Spinal cord (tissue), 10 donors: ENCODE data around the gene NDST1. TPM values are rescaled to one million over a fixed set of nuclear protein-coding genes. Genes with fewer than 3 reads are reported as not detected.

Experiments used
- DNase-seq, 6 donors: peaks; one replicate each; pipeline versions ENCODE4 v3.0.0 to v3.0.0-alpha.2; 2013 to 2015; ENCODE audit warnings: low spot score in 6 of 6, low read depth in 4 of 6
- H3K27ac ChIP-seq: one replicate; pipeline ENCODE4 v1.5.1; 2013; ENCODE audit warnings: low read depth, low read length, control low read depth
- H3K27me3 ChIP-seq: one replicate; pipeline ENCODE4 v1.6.1; 2013; ENCODE audit warnings: low read length; ENCODE audit not compliant: control insufficient read depth, insufficient read depth
- H3K36me3 ChIP-seq: one replicate; pipeline ENCODE4 v1.6.1; 2013; ENCODE audit warnings: low read length; ENCODE audit not compliant: control insufficient read depth, insufficient read depth
- H3K4me1 ChIP-seq: one replicate; pipeline ENCODE4 v1.6.1; 2013; ENCODE audit warnings: low read length; ENCODE audit not compliant: control insufficient read depth, insufficient read depth
- H3K4me3 ChIP-seq: one replicate; pipeline ENCODE4 v1.5.1; 2013; ENCODE audit warnings: low read depth, low read length, control low read depth
- H3K9me3 ChIP-seq: one replicate; pipeline ENCODE4 v1.6.1; 2013; ENCODE audit warnings: low read length; ENCODE audit not compliant: control insufficient read depth, insufficient read depth
- WGBS: methylation state at CpG from one replicate; pipeline ENCODE4 v1.1.5; 2013; ENCODE audit warnings: missing lambda C conversion rate; ENCODE audit not compliant: insufficient coverage; 5-methylcytosine and 5-hydroxymethylcytosine counted together
- polyA plus RNA-seq, 2 donors: library from polyadenylated mRNA; unstranded; fragments of 120-200 nt; gene quantifications; one replicate each; pipeline ENCODE4 v1.2.1, GENCODE V29; 2013; ENCODE audit not compliant: insufficient read length in 2 of 2
- total RNA-seq, 2 donors: library from RNA; depleted of rRNA in 1 of 2; stranded (reverse); fragments of 120-200 nt in 1 of 2; fragments of >200 nt in 1 of 2; gene quantifications; one replicate each; pipeline versions ENCODE4 v1.2.3 to v1.2.4, GENCODE V29; 2013 to 2014
- donor health status: healthy.

Gene NDST1
- total and polyA plus RNA-seq, 4 donors = 32.8 to 81.1 (median 59.1) TPM

GRCh38 chr5:150548123-150548522, 40.2 kb downstream of the NDST1 start:
- no peaks in the 10 kb centered on the region for H3K9me3 ChIP-seq
- WGBS = 98% methylated on average over 13 of the region's 15 CpGs
- no peaks in the 10 kb centered on the region for H3K27me3 ChIP-seq
- DNase-seq = no peak
- H3K4me1 ChIP-seq = no peaks in the 10 kb centered on the region
- H3K4me3 ChIP-seq = no peak overlapping the region
- H3K27ac ChIP-seq = no peak overlapping the region
- H3K36me3 ChIP-seq = peaks cover 87% of the 10 kb centered on the region

DNA sequence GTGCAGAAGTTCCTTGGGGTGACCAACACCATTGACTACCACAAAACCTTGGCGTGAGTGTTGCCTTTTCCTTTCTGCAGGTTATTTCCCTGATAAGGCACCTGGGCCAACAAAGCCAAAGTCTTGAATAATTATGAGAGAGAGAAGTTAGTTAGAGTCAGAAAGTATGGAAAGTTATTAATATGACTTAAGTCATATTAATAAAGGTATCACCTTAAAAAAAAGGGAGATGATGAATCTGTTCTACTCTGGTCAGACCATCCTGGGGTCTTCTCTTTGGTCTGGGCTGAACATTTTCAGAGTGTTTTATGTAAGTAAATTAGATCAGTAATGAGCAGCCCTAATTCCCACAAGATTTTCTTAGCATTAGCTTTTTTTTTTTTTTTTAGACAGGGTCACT, 41.8 kb downstream of the NDST1 start:
- Histone ChIP-seq H3K36me3 (peaks cover 91% of the 10 kb centered on the region), H3K4me1 (no peaks in the 10 kb centered on the region), H3K27ac (no peak overlapping the region), H3K4me3 (no peak overlapping the region), H3K9me3 (no peaks in the 10 kb centered on the region), H3K27me3 (no peaks in the 10 kb centered on the region)
- no peak for DNase-seq
- no CpG with 5 or more reads among the region's 1 CpG for WGBS

GRCh38 chr5:150550286-150550685, 42.4 kb downstream of the NDST1 start:
- peaks cover 91% of the 10 kb centered on the region for H3K36me3 ChIP-seq
- 96% methylated on average over 8 of the region's 8 CpGs for WGBS
- DNase-seq = no peak
- H3K4me1 ChIP-seq = no peaks in the 10 kb centered on the region
- H3K27me3 ChIP-seq = no peaks in the 10 kb centered on the region
- no peak overlapping the region for H3K4me3 ChIP-seq
- H3K9me3 ChIP-seq = no peaks in the 10 kb centered on the region
- H3K27ac ChIP-seq = no peak overlapping the region

DNA sequence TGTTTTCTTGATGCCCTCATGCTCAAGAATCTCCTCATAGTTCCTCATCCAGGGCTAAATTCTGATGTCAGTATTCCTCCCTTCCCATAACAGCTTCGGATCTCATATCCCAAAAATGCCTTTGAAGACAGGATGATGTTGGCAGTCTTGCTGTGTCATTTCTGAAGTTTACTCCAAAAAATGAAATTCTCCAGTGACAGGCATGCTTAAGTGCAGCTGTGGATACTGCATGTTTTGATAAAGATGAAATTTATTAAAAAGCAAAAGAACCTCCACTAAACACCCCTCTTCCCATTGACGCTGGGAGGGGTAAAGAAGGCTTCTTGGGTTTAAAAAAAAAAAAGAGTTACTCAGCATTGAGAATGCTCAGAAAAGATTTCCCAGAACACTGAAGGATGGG, 43.1 kb downstream of the NDST1 start:
- no CpG with 5 or more reads among the region's 2 CpGs for WGBS

DNA sequence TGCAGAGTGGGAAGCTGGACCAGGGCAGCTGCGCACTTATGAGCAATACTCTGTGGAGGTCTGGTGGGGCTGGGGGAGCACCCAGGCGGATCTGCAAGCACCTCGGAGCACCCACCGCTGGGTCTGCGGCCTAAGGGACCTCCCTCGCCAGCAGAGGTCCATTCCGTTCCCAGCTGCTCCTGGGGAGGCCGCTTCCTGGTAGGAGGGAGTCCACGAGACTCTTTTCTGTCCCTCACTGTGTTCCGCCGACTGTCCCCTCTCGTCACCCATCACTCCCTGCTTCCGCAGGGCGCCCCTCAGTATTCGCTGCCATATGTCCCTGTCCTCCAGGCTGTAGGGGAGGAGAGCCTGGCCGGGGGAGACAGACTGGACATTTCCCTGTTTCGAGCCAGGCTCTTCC, 45.5 kb downstream of the NDST1 start:
- Histone ChIP-seq H3K9me3 (no peaks in the 10 kb centered on the region), H3K27me3 (no peaks in the 10 kb centered on the region), H3K4me3 (no peak overlapping the region), H3K36me3 (peaks cover 79% of the 10 kb centered on the region), H3K4me1 (peaks cover 10% of the 10 kb centered on the region), H3K27ac (no peak overlapping the region)
- 99% methylated on average over 16 of the region's 17 CpGs for WGBS
- no peak for DNase-seq

More for the DNA sequence above, 43.1 kb downstream of the NDST1 start:
- no peak overlapping the region for H3K4me3 ChIP-seq
- H3K27ac ChIP-seq = no peak overlapping the region
- H3K4me1 ChIP-seq = no peaks in the 10 kb centered on the region
- H3K27me3 ChIP-seq = no peaks in the 10 kb centered on the region
- H3K9me3 ChIP-seq = no peaks in the 10 kb centered on the region
- DNase-seq = no peak
- H3K36me3 ChIP-seq = peaks cover 91% of the 10 kb centered on the region

GRCh38 chr5:150553911-150554310, 46.0 kb downstream of the NDST1 start:
- 92% methylated on average over 2 of the region's 8 CpGs for WGBS
- Histone ChIP-seq H3K36me3 (peaks cover 75% of the 10 kb centered on the region), H3K9me3 (no peaks in the 10 kb centered on the region), H3K27ac (no peak overlapping the region), H3K27me3 (no peaks in the 10 kb centered on the region), H3K4me1 (peaks cover 10% of the 10 kb centered on the region), H3K4me3 (no peak overlapping the region)
- DNase-seq = no peak

GRCh38 chr5:150554857-150555256, 46.9 kb downstream of the NDST1 start:
- Histone ChIP-seq H3K4me1 (peaks cover 10% of the 10 kb centered on the region), H3K27me3 (no peaks in the 10 kb centered on the region), H3K4me3 (no peak overlapping the region), H3K27ac (no peak overlapping the region), H3K9me3 (no peaks in the 10 kb centered on the region), H3K36me3 (peaks cover 68% of the 10 kb centered on the region)
- WGBS = 91% methylated on average over 8 of the region's 8 CpGs
- no peak for DNase-seq

DNA sequence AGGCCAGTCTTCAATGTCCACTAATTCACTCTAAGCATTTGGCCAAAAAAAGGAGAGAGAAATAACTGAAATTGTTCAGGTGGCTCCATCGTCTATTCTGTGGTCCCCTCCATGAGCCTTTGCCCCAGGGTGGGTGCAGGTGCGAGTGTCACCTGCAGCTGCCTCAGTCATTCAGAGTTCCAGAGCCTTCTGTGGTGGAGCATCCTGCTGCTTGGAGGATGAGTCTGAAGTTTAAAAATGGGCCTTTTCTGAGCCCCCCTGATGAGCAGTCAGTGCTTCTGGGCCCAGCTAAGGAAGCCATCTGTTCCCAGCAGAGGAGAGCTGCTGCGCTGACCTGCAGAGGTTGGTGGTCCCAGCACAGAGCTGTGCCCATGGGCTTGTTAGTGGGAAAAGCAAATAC, 48.2 kb downstream of the NDST1 start:
- 80% methylated on average over 2 of the region's 3 CpGs for WGBS

DNA sequence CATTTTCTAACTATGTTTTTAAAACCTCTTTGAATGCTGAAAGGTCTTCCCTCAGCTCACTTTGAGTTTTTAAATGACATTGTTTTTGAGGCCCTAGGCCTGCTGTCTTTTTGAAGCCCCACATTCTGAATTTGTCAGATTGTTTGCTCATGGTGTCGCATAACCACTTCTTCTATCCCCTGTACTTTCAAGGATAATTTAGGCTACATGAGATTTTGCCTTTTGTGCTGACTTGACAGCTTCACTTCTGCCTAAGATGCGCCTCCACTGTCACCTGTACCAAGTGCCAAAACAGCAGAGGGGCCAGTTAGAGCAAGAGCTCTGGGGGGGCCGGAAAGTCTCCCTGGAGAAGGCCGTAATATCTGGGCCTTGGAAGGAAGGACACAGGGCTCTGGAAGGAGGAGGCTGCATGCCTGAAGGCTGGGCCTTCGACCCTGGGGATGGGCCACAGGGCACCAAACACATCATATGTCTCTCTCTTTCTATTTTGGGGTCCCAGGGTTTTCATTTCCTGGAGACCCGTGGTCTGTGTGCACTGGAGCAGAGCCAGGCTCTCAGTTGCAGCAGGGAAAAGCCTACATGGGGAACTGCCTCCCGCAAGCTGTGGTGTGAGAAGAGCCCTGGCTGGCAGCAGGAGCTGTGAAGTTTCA, 49.1 kb downstream of the NDST1 start:
- 63% methylated on average over 2 of the region's 7 CpGs for WGBS
- H3K4me1 ChIP-seq = peaks cover 10% of the 10 kb centered on the region
- no peak overlapping the region for H3K27ac ChIP-seq
- no peaks in the 10 kb centered on the region for H3K27me3 ChIP-seq
- peaks cover 51% of the 10 kb centered on the region for H3K36me3 ChIP-seq
- peak in 1 of 6 donors; percentile 32 for DNase-seq
- no peak overlapping the region for H3K4me3 ChIP-seq
- H3K9me3 ChIP-seq = no peaks in the 10 kb centered on the region

More for the DNA sequence above, 48.2 kb downstream of the NDST1 start:
- H3K27ac ChIP-seq = no peak overlapping the region
- peaks cover 10% of the 10 kb centered on the region for H3K4me1 ChIP-seq
- no peaks in the 10 kb centered on the region for H3K27me3 ChIP-seq
- H3K36me3 ChIP-seq = peaks cover 59% of the 10 kb centered on the region
- no peak overlapping the region for H3K4me3 ChIP-seq
- H3K9me3 ChIP-seq = no peaks in the 10 kb centered on the region
- no peak for DNase-seq

DNA sequence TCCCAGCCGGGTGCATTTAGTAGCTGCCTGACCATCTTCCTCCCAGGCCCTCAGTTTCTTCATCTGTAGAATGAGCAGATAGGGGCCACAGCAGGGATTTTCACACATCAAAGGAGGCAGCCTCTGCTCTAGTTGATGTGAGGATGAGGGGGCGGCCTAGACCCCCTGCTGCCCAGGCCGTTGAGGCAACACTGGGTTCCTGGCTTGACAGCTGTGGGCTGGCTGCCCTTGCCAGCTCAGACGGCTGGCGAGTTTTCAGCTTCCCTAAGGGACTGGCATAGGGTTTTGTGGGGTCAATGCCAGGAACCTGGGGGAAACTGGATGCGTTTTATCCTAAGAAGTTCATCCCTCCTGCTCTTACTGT, 49.6 kb downstream of the NDST1 start:
- no peak overlapping the region for H3K27ac ChIP-seq
- peak in 1 of 6 donors; percentile 42 for DNase-seq

More for the DNA sequence above, 49.6 kb downstream of the NDST1 start:
- Histone ChIP-seq H3K4me3 (no peak overlapping the region), H3K9me3 (no peaks in the 10 kb centered on the region), H3K27me3 (no peaks in the 10 kb centered on the region), H3K4me1 (peaks cover 10% of the 10 kb centered on the region), H3K36me3 (peaks cover 46% of the 10 kb centered on the region)
- WGBS = 48% methylated on average over 5 of the region's 6 CpGs
